Mesothelial cell of epicardium (in vitro differentiated cells): ENCODE measurements around the gene C5orf63. TPM values are rescaled to one million over a fixed set of nuclear protein-coding genes. Genes with fewer than 3 reads are reported as not detected.
"Not testable (repeated sequence)": the region's sequence is repeated elsewhere in the genome, so short reads cannot be mapped to it uniquely, and the experiment has no call there.

Experiments used
- DNase-seq, 2 experiments: peaks; one replicate each; pipeline ENCODE4 v3.0.0; 2021; ENCODE audit warnings: low spot score in 2 of 2; ENCODE audit not compliant: unreplicated experiment in 2 of 2
- H3K27ac Mint-ChIP-seq: 2 replicates; pipeline ENCODE4 v1.8.0; 2021; ENCODE audit warnings: mixed read lengths
- H3K27me3 Mint-ChIP-seq: 2 replicates; pipeline ENCODE4 v1.8.0; 2021; ENCODE audit warnings: low read depth, mixed read lengths
- H3K36me3 Mint-ChIP-seq: 2 replicates; pipeline ENCODE4 v1.8.0; 2021; ENCODE audit warnings: mixed read lengths
- H3K4me1 Mint-ChIP-seq: 2 replicates; pipeline ENCODE4 v1.8.0; 2021; ENCODE audit warnings: mixed read lengths
- H3K4me3 Mint-ChIP-seq: 2 replicates; pipeline ENCODE4 v1.8.0; 2021; ENCODE audit warnings: mild to moderate bottlenecking, moderate library complexity, mixed read lengths
- H3K9me3 Mint-ChIP-seq: 2 replicates; pipeline ENCODE4 v1.8.0; 2021; ENCODE audit warnings: mixed read lengths
- CTCF ChIP-seq: fragments of 200-600 bp; sonication (generic); IDR thresholded peaks from one replicate; pipeline ENCODE4 v1.5.0; 2021; ENCODE audit warnings: antibody characterized with exemption; ENCODE audit not compliant: unreplicated experiment
- total RNA-seq: library from RNA; stranded (reverse); gene quantifications from 3 replicates; pipeline ENCODE4 v1.2.1, GENCODE V29; 2021

Gene C5orf63
- total RNA-seq, 1 donor from 2014 or later: 2.3 TPM

DNA sequence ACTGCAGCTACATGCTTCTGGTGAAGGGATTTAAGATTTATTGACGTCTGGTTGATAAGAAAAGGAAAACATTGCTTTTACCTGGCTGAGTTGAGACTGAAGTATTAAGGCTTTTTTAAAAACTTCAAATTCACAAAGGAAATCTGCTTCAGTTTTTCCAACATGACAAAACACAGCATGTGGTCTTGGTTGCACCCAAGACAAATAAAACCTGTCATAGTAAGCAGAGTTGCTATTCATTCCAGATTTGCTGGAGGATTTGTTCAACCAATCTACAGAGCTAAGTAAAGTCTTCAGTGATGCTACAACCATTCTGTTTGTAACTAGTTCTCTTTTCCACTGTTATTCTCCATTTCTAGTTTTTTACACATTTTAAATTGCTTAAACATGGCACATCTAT lies 11.3 kb downstream of the C5orf63 start:
- Mint-ChIP-seq H3K4me1 (peaks cover 9% of the 10 kb centered on the region), H3K27ac (no peak overlapping the region), H3K27me3 (no peaks in the 10 kb centered on the region), H3K9me3 (no peaks in the 10 kb centered on the region), H3K36me3 (no peaks in the 10 kb centered on the region), H3K4me3 (no peak overlapping the region)
- no peak for TF ChIP-seq CTCF
- no peak for DNase-seq

DNA sequence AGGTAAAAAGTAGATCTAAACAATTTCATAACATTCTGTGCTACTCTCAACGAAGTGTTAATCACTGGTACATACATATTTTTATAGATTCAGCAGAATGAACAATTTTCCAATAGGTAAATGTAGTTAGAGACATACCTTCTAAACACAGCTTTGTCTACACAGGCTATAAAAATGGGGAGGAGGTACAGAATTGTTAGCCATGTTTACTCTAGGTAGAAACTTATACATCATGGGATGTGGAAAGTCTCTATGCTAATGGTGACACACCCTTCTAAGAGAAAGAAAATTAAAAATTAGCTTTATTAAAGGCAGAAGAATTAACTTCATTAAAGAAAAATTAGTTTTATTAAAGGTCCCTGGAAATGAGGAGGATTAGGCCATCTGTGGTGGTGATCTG lies 11.8 kb downstream of the C5orf63 start:
- no peaks in the 10 kb centered on the region for H3K27me3 Mint-ChIP-seq

GRCh38 chr5:127060470-127060985 lies 12.8 kb downstream of the C5orf63 start:
- H3K4me1 Mint-ChIP-seq: peaks cover 9% of the 10 kb centered on the region
- no peak overlapping the region for H3K27ac Mint-ChIP-seq
- no peak for DNase-seq
- no peak for TF ChIP-seq CTCF
- H3K9me3 Mint-ChIP-seq: peaks cover 9% of the 10 kb centered on the region
- peaks cover 3% of the 10 kb centered on the region for H3K36me3 Mint-ChIP-seq
- H3K27me3 Mint-ChIP-seq: peaks cover 2% of the 10 kb centered on the region
- no peak overlapping the region for H3K4me3 Mint-ChIP-seq

More for the DNA sequence above, 11.8 kb downstream of the C5orf63 start:
- no peak overlapping the region for H3K27ac Mint-ChIP-seq
- no peak for TF ChIP-seq CTCF
- no peaks in the 10 kb centered on the region for H3K36me3 Mint-ChIP-seq
- H3K4me3 Mint-ChIP-seq: no peak overlapping the region
- H3K9me3 Mint-ChIP-seq: peaks cover under 1% of the 10 kb centered on the region
- DNase-seq: no peak
- peaks cover 9% of the 10 kb centered on the region for H3K4me1 Mint-ChIP-seq

DNA sequence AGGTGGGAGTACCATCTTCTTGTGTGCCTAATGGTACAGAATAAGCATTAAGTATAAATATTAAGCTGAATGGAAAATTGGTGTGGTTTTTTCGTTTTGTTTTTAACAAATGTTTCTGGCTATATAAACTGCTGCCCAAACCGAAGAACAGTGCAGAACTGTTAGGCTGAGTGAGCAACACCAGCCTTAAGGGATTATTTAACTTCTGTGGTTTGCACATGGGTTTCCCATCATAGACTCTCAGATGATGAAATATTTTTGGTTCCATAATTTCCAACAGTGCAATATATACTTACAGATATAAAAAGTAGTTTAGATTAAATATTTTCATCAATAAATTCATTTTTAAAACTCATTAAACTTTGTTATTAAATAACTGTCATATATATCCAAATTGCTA lies 16.4 kb downstream of the C5orf63 start:
- Mint-ChIP-seq H3K4me3 (no peak overlapping the region), H3K27me3 (peaks cover 6% of the 10 kb centered on the region)

GRCh38 chr5:127055880-127056653 lies 17.2 kb downstream of the C5orf63 start:
- no peak for TF ChIP-seq CTCF
- no peak for DNase-seq
- no peak overlapping the region for H3K4me3 Mint-ChIP-seq
- H3K4me1 Mint-ChIP-seq: no peaks in the 10 kb centered on the region
- peaks cover 6% of the 10 kb centered on the region for H3K27me3 Mint-ChIP-seq
- peaks cover 12% of the 10 kb centered on the region for H3K9me3 Mint-ChIP-seq
- peaks cover 3% of the 10 kb centered on the region for H3K36me3 Mint-ChIP-seq
- H3K27ac Mint-ChIP-seq: no peak overlapping the region

More for the DNA sequence above, 16.4 kb downstream of the C5orf63 start:
- Mint-ChIP-seq H3K4me1 (peaks cover 6% of the 10 kb centered on the region), H3K36me3 (peaks cover 3% of the 10 kb centered on the region), H3K27ac (no peak overlapping the region), H3K9me3 (peaks cover 12% of the 10 kb centered on the region)
- TF ChIP-seq CTCF: no peak
- no peak for DNase-seq

GRCh38 chr5:127053551-127053950 lies 19.8 kb downstream of the C5orf63 start:
- not testable (repeated sequence) for H3K36me3 Mint-ChIP-seq, H3K27ac Mint-ChIP-seq, DNase-seq, H3K4me3 Mint-ChIP-seq, H3K4me1 Mint-ChIP-seq
- H3K27me3 Mint-ChIP-seq: peaks cover 13% of the 10 kb centered on the region
- peaks cover 12% of the 10 kb centered on the region for H3K9me3 Mint-ChIP-seq
